ENCODE data around the gene NKX3-2. TPM values are rescaled to one million over a fixed set of nuclear protein-coding genes. Genes with fewer than 3 reads are reported as not detected.

NKX3-2 gene
- total RNA-seq, 1 donor from 2014 or later: not detected

DNA sequence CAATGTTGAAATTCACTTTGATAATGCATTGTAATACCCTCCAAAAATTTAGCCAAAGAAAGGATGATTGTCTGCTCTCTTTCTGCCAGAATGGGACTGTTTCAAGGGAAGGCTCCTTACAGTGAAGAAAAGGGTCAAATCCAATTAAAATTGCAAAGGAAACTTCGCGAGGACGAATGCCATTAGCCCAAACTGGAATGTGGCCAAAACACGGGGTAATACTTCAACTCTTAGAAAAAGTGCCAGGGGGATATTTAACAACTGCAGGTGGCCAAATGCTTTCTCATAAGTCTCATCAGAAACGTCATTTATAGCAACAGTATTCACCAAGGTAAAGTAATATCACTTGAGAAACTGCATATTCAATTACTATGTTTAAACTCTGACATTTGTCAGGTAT lies 29.0 kb downstream of the NKX3-2 start:
- ATAC-seq (no peak), DNase-seq (ENCODE audit: low spot score) (no peak)

DNA sequence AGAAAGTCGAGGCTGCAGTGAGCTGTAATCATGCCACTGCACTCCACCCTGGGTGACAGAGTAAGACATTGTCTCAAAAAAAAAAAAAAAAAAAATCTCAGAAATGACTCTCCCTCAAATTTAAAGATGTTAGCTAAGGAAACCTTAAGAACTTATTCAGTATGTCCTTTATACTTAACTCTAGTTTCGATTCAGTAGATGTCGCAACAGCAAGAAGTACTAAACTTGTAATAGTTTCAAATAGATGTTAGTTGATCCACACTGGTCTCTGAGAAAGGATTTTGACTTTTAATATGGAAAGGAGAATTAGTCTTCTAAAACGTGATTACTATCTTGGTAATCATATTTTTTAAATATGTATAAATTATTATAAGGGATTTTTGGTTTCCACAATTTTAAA lies 29.6 kb downstream of the NKX3-2 start:
- no peak for DNase-seq (ENCODE audit: low spot score)
- no peak for ATAC-seq

DNA sequence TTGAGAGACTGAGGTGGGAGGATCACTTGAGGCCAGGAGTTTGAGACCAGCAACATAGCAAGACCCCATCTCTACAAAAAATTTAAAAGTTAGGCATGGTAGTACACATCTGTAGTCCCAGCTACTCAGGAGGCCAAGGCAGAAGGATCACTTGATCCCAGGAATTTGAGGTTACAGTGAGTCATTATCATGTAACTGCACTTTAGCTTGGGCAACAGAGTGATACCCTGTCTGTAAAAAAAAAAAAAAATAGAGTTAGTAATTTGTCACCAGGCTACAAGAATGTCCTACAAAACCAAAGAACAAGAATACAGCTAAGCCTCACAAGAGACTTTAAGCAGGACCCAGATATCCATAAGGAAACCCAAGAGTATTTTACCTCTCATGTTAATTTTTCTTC lies 33.2 kb downstream of the NKX3-2 start:
- DNase-seq (ENCODE audit: low spot score) (no peak), ATAC-seq (no peak)

DNA sequence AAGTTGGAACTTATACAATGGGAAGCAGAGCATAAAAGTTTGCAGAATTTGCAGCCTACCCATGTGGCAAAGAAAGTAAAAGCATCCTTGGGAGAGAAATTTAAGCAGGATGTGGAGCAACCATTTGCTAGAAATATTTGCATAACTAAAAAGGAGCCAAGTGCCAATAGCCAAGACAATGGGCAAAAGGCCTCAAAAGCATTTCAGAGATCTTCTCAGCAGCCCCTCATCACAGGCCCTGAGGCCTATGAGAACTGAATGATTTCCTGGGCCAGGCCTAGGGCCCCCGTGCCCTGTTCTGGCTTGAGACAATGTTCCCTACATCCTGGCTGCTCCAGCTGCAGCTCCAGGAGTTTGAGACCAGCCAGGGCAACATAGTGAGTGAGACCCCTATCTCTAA lies 34.9 kb downstream of the NKX3-2 start:
- DNase-seq (ENCODE audit: low spot score): no peak
- no peak for ATAC-seq

DNA sequence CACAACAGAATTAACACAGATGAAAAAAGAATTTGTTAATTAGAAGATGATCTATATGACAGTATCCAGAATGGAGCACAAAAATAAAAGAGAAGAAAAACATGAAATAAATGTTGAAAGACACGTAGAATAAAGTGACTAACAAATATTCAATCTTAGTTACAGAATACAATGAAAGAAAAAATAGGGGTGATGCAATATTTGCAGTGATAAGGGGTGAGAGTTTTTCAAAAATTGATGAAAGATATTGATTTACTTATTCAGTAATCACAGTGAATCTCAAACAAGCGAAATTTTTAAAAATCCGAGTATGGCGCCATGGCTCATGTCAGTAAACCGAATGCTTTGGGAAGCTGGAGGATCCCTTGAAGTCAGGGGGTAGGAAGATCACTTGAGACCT lies 39.9 kb downstream of the NKX3-2 start:
- ATAC-seq (no peak), DNase-seq (ENCODE audit: low spot score) (no peak)

DNA sequence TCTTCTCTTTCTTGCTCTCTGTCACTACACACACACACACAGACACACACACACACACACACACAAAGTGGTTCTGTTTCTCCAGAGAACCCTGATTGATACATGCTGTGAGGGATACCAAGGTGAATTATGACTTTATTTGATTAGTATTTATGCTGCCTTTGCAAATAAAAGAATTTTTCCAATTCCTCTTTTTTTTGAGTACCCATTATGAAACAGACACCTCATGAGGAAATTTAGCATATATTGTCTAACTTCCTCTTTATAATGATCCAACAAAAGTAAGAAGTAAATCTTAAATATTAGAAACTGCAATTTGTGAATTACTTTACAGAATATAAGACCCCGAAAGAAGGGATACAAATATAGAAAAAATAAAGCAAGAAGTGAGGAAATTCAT lies 45.8 kb downstream of the NKX3-2 start:
- ATAC-seq: no peak
- DNase-seq (ENCODE audit: low spot score): no peak

DNA sequence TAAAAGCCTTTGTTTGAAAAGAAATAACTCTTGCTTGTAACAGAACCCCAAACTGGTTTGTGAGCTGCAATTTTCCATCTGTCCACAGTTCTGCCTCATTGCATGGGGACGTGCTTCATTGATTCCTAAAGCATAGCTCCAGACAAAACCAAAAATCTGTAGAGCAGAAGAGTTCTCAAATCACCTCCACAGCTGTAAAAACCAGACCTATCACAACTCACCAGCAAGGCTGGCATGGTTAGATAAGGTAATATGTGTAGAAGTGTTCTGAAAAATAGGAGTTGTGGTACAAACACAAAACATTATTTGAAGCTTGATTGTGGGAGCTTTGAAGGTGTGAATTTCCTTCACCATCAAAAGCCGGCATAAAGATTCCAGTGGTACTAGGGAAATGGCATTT lies 47.7 kb downstream of the NKX3-2 start:
- ATAC-seq (no peak), DNase-seq (ENCODE audit: low spot score) (no peak)

DNA sequence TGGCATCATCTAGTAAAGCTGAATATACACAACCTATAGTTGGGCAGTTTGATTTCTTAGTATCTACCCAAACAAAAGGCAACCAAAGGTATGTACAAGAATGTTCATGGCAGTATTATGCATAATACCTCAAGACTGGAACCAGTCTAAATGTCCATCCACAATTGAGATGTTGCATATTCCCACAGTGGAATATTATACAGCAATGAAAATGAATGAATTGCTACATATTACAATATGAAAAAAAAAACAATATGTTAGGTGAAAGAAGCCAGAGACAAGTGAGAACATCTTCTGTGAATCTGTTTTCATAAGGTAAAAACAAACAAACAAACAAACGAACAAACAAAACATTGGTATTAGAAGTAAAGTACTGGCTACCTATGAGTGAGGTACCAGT lies 48.6 kb downstream of the NKX3-2 start:
- DNase-seq (ENCODE audit: low spot score): no peak
- no peak for ATAC-seq

DNA sequence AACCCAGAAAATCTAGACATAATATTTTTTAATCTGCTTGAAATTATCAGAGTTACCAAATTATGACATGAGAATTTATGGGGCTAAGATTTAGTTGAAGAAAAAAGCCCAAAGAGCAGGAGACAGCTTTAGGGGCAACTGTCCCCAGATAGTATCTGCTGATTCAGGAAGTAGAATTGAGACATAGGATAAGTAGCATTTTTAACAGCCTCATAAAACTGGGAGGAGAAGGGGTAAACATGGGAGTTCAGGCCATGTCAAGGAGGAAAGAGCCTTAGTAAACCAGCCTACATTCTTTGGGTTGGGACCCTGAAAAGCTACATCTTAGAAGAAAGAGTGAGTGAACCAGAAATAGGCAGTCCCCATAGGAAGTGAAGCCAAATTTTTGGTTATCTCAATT lies 50.5 kb downstream of the NKX3-2 start:
- ATAC-seq: no peak

DNA sequence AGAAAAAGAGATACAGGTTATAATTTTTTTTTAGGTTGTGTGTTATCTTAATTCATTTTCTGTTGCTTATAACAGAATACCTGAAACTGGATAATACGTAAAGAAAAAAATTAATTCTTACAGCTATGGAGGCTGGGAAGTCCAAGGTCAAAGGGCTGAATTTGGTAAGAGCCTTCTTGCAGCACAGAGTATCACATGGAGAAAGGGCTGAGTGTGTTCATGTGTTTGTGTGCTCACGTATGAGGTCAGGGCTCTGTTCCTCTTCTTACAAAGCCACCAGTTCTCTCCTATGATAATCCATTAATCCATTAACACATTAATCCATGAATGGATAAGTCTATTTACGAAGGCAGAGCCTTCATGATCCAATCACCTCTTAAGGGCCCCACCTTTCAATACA lies 51.6 kb downstream of the NKX3-2 start:
- no peak for ATAC-seq
- no peak for DNase-seq (ENCODE audit: low spot score)

More for the DNA sequence above, 50.5 kb downstream of the NKX3-2 start:
- no peak for DNase-seq (ENCODE audit: low spot score)

Other genes with a start within 250 kb of the NKX3-2 start
- gene RAB28, start 60.2 kb downstream of the NKX3-2 start, total RNA-seq: 4.8 TPM
- 8.0 TPM for gene BOD1L1, start 83.2 kb upstream of the NKX3-2 start, total RNA-seq

Measured in left lobe of liver (tissue), 2 donors.